Activated naive CD4-positive, alpha-beta T cell treated with anti-CD3 and anti-CD28 coated beads for 36 hours (primary cell): Measurements from ENCODE around the gene NGF. TPM values are rescaled to one million over a fixed set of nuclear protein-coding genes. Genes with fewer than 3 reads are reported as not detected.

Experiments
- CTCF ChIA-PET: fragments of 350-600 bp; sonication (Branson Sonifier 250); formaldehyde crosslinking; loops from one replicate; lab custom pipeline; 2021; ENCODE audit warnings: antibody characterized with exemption; lab: Charles Lee
- DNase-seq: peaks from one replicate; pipeline ENCODE4 v3.0.0-alpha.2; 2020
- H3K27ac Mint-ChIP-seq: one replicate; pipeline ENCODE4 v1.8.0; 2021; ENCODE audit warnings: mild to moderate bottlenecking, mixed read lengths
- H3K27me3 Mint-ChIP-seq: one replicate; pipeline ENCODE4 v1.8.0; 2021; ENCODE audit warnings: low read depth, mixed read lengths
- H3K36me3 Mint-ChIP-seq: one replicate; pipeline ENCODE4 v1.8.0; 2021; ENCODE audit warnings: low read depth, mixed read lengths
- H3K4me1 Mint-ChIP-seq: one replicate; pipeline ENCODE4 v1.8.0; 2021; ENCODE audit warnings: low read depth, mixed read lengths
- H3K4me3 Mint-ChIP-seq: one replicate; pipeline ENCODE4 v1.8.0; 2021; ENCODE audit warnings: mild to moderate bottlenecking, moderate library complexity, mixed read lengths
- H3K9me3 Mint-ChIP-seq: one replicate; pipeline ENCODE4 v1.8.0; 2021; ENCODE audit warnings: mixed read lengths
- intact Hi-C: fragments of 100-400 bp; cut with micrococcal nuclease; formaldehyde crosslinking; loops from one replicate; pipeline ENCODE4 v1.15.1; 2023
- total RNA-seq, 2 experiments: library from RNA; stranded (reverse); gene quantifications; one replicate each; pipeline ENCODE4 v1.2.3, GENCODE V29; 2021

NGF gene
- total RNA-seq, 2 experiments from 2014 or later = not detected

- H3K4me1 Mint-ChIP-seq = no peaks in the 10 kb centered on the region
- H3K9me3 Mint-ChIP-seq = no peaks in the 10 kb centered on the region
- no peaks in the 10 kb centered on the region for H3K36me3 Mint-ChIP-seq
- CTCF ChIA-PET = no interaction called here
- peaks cover 10% of the 10 kb centered on the region for H3K27me3 Mint-ChIP-seq
- no peak for DNase-seq
- no peak overlapping the region for H3K4me3 Mint-ChIP-seq
- H3K27ac Mint-ChIP-seq = no peak overlapping the region
- intact Hi-C loops = no loop called here
Measured at GRCh38 chr1:115301438-115302020, 36.5 kb downstream of the NGF start.

DNA sequence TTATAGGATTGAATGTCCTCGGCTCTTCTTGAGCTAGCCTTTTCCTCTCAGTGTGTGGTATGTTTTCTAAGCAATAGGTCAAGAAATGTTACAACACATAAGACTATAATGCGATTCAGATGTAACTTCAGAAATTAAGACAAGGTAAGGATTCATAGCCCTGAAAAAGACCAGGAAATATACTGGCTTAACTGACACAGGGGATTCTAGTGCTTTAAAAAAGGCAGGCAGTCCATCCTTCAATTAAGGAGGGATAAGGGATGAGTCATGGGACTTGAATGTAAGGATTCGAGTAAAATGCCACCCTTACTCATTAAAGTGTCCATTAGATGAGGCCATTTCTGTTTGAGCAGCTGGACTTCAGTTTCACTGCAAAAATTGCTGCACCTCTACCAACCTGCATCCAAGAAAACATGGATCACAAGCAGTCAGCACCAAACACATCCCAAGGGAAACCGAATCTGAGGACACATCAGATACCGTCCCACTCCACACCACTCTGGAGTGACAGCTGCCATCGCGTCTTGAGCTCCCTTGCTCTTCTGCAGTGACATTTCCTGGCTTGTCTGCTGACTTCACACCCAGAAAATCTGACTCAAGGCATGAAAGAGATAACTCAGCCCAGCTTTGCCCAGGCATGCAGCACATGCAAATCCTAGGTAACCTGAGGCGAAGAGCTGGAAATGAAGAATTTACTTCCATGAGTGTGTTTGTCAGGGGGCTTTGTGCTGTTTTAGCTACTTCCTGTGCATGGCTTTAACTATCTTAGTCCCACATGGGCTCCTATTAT lies 37.8 kb downstream of the NGF start:
- Mint-ChIP-seq H3K4me1 (no peaks in the 10 kb centered on the region), H3K27me3 (peaks cover 10% of the 10 kb centered on the region), H3K27ac (no peak overlapping the region), H3K36me3 (no peaks in the 10 kb centered on the region), H3K9me3 (no peaks in the 10 kb centered on the region), H3K4me3 (no peak overlapping the region)
- intact Hi-C loops = no loop called here
- no peak for DNase-seq
- CTCF ChIA-PET = no interaction called here

GRCh38 chr1:115299266-115299665 lies 38.8 kb downstream of the NGF start:
- intact Hi-C loops = no loop called here
- Mint-ChIP-seq H3K4me1 (no peaks in the 10 kb centered on the region), H3K36me3 (no peaks in the 10 kb centered on the region), H3K27me3 (peaks cover 10% of the 10 kb centered on the region), H3K27ac (no peak overlapping the region), H3K9me3 (no peaks in the 10 kb centered on the region), H3K4me3 (no peak overlapping the region)
- CTCF ChIA-PET = no interaction called here
- DNase-seq = no peak

DNA sequence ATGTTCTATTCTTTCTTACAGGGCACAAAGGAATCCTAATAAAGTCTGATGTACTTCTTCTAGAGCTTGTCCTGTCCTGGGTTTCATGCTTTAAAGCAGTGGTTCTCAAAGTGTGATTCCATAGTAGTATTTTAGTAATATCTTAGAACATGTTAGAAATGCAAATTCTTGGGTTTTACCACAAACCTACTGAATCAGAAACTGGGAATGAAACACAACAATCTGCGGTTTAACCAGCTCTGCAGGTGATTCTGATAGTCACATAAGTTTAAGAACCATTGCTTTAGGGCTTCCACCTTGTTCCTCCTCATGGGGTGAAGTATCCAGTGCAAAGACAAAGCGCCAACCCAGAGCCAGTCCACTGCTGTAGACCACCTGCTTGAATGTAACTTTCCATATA lies 41.1 kb downstream of the NGF start:
- CTCF ChIA-PET = no interaction called here
- Mint-ChIP-seq H3K36me3 (no peaks in the 10 kb centered on the region), H3K27ac (no peak overlapping the region), H3K4me3 (no peak overlapping the region), H3K4me1 (no peaks in the 10 kb centered on the region), H3K27me3 (peaks cover 11% of the 10 kb centered on the region), H3K9me3 (no peaks in the 10 kb centered on the region)
- intact Hi-C loops = no loop called here
- no peak for DNase-seq

DNA sequence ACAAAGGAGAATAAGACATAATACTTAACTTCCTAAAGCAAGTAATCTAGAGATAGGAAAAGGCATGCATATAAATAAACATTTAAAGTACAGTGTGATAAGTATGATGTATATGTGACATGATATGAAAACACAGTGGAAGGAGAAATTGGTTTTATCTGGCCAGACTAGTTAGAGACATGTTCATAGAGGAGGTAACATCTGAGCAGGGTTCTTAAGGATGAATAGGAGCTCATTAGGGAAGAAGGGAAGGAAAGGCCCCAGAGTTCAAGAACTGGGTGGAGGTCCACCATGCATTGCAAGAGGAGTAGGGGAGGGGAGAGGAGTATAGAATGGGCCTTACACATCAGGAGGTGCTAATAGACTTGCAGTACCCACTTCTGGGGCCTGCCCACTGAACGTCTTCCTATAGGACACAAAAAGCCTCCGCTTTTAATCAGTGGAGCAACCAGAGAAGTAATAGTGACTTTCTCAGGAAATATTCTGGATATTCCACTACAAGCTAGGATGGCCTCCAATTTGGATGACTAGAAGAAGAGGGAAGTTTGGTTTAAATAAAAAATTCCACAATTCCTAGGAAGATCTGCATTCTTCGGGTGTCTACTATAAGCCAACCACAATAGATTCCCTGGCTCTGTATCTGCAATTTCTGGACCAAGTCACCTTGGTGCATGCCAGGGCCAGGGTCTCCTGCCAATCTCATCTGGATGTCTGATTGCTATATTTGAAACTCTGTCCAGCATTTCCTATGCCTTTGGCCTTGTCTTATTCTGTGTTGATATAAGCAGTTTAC lies 41.9 kb downstream of the NGF start:
- intact Hi-C loops = no loop called here
- no peaks in the 10 kb centered on the region for H3K9me3 Mint-ChIP-seq
- CTCF ChIA-PET = no interaction called here
- peaks cover 15% of the 10 kb centered on the region for H3K27me3 Mint-ChIP-seq
- H3K36me3 Mint-ChIP-seq = no peaks in the 10 kb centered on the region
- no peak for DNase-seq
- no peak overlapping the region for H3K4me3 Mint-ChIP-seq
- no peak overlapping the region for H3K27ac Mint-ChIP-seq
- no peaks in the 10 kb centered on the region for H3K4me1 Mint-ChIP-seq

GRCh38 chr1:115293899-115294298 lies 44.1 kb downstream of the NGF start:
- Mint-ChIP-seq H3K4me1 (no peaks in the 10 kb centered on the region), H3K27ac (no peak overlapping the region), H3K27me3 (peaks cover 16% of the 10 kb centered on the region), H3K9me3 (no peaks in the 10 kb centered on the region), H3K36me3 (no peaks in the 10 kb centered on the region), H3K4me3 (no peak overlapping the region)
- CTCF ChIA-PET = no interaction called here
- intact Hi-C loops = no loop called here
- no peak for DNase-seq

DNA sequence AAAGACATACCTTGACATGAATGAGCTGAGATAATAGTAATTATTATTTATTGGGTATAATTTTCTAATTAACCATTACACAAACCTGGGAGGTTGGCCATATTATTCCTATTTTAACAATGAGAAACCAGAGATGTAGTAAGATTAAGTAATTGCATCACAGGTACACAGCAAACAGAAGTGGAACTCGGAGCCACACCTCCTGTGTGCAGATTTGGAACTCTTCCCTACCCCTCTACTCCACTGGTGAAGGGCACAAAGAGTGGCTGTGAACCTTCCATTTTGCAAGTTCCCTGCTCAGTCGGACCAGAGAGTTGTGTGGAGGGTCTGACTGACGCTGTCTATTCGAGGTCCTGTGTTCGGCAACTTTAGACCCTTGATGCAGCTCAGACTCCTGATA lies 45.0 kb downstream of the NGF start:
- CTCF ChIA-PET = no interaction called here
- Mint-ChIP-seq H3K27me3 (peaks cover 13% of the 10 kb centered on the region), H3K4me1 (no peaks in the 10 kb centered on the region), H3K4me3 (no peak overlapping the region), H3K27ac (no peak overlapping the region), H3K9me3 (no peaks in the 10 kb centered on the region), H3K36me3 (no peaks in the 10 kb centered on the region)
- intact Hi-C loops = no loop called here
- DNase-seq = no peak

- Mint-ChIP-seq H3K4me1 (no peaks in the 10 kb centered on the region), H3K27me3 (peaks cover 8% of the 10 kb centered on the region), H3K36me3 (no peaks in the 10 kb centered on the region), H3K27ac (no peak overlapping the region), H3K4me3 (no peak overlapping the region), H3K9me3 (no peaks in the 10 kb centered on the region)
- no peak for DNase-seq
- intact Hi-C loops = no loop called here
- CTCF ChIA-PET = no interaction called here
Measured at GRCh38 chr1:115291741-115292140, 46.3 kb downstream of the NGF start.

DNA sequence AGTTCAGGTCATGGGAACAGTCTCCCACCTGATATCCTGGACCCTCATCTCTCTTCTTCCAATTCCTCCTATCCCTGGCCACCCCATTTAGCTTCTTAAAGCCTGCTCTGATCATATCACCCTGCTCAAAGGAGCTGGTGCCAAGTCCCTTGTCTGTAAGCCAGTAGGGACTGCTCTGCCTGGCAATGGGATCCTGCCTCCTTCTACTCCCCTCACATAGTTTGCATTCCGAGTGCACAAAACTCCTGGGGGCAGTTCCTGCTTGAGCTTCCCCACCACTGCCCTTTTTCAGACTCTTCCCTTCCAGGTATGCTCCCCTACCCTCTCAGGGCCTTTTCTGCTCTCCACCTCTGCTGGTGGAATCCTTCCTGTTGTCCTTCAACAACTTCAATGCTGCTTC lies 48.1 kb downstream of the NGF start:
- CTCF ChIA-PET = no interaction called here
- H3K27me3 Mint-ChIP-seq = peaks cover 7% of the 10 kb centered on the region
- H3K4me1 Mint-ChIP-seq = no peaks in the 10 kb centered on the region
- no peak overlapping the region for H3K27ac Mint-ChIP-seq
- H3K9me3 Mint-ChIP-seq = no peaks in the 10 kb centered on the region
- DNase-seq = no peak
- no peaks in the 10 kb centered on the region for H3K36me3 Mint-ChIP-seq
- H3K4me3 Mint-ChIP-seq = no peak overlapping the region
- intact Hi-C loops = no loop called here

- no peak for DNase-seq
- intact Hi-C loops = no loop called here
- H3K27me3 Mint-ChIP-seq = peaks cover 7% of the 10 kb centered on the region
- H3K9me3 Mint-ChIP-seq = no peaks in the 10 kb centered on the region
- H3K4me1 Mint-ChIP-seq = no peaks in the 10 kb centered on the region
- CTCF ChIA-PET = no interaction called here
- no peak overlapping the region for H3K27ac Mint-ChIP-seq
- H3K36me3 Mint-ChIP-seq = no peaks in the 10 kb centered on the region
- no peak overlapping the region for H3K4me3 Mint-ChIP-seq
Measured at GRCh38 chr1:115288591-115289198, 49.4 kb downstream of the NGF start.

DNA sequence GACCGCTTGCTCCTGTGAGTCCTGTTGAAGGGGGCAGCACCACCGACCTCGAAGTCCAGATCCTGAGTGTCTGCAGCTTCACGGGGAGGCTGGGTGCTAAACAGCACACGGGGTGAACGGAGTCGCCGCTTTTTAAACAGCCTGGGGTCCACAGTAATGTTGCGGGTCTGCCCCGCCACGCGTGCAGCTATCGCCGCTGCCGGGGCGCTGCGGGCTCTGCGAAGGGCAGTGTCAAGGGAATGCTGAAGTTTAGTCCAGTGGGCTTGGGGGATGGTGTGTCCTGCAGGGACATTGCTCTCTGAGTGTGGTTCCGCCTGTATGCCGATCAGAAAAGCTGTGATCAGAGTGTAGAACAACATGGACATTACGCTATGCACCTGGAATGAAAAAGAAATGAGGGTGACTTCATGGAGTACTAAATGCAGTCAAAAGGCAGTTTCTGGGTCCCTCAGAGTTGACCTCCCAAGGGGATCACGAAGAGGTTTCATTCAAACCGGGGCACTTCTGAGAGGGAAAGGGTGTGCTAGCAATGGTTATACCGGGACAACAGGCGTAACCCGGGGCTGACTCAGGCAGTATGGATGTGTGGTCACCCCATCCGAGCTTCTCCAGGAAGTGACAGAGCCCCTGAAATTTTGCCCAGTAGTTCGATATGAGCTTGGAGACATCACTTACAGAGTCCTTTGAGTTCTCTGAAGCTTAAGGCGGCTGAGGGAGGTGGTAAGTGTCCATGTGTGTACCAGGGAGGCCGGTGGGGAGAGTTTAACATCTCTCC lies 51.4 kb downstream of the NGF start:
- Mint-ChIP-seq H3K9me3 (no peaks in the 10 kb centered on the region), H3K4me3 (no peak overlapping the region), H3K36me3 (no peaks in the 10 kb centered on the region), H3K27ac (no peak overlapping the region), H3K4me1 (no peaks in the 10 kb centered on the region), H3K27me3 (peaks cover 3% of the 10 kb centered on the region)
- CTCF ChIA-PET = no interaction called here
- intact Hi-C loops = no loop called here
- no peak for DNase-seq

DNA sequence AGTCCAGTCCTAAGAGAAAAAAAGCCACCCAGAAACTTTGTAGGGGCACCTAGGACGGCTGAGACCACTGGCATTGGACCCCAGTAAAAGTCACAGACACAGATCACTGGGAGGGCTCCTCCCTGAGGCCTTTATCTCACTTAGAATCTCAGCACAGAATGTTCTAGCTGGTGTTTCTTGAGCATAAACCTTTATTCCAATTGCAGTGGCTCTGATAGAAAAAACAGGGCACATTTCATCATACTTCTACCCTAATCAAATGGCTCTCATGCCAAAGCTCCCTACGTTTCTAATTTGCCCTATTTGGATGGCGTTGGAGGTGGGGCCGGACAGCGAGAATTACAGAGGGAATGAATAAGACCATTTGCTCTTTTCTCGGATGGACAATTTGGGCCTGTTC lies 53.8 kb downstream of the NGF start:
- Mint-ChIP-seq H3K27ac (no peak overlapping the region), H3K27me3 (no peaks in the 10 kb centered on the region), H3K4me1 (no peaks in the 10 kb centered on the region), H3K9me3 (no peaks in the 10 kb centered on the region), H3K36me3 (no peaks in the 10 kb centered on the region), H3K4me3 (no peak overlapping the region)
- CTCF ChIA-PET = no interaction called here
- DNase-seq = no peak
- intact Hi-C loops = no loop called here
